Upper lobe of left lung (tissue), 4 donors: ENCODE measurements around the gene TCF7L1.

ENCODE experiments used
- CTCF ChIP-seq, 6 experiments: fragments of 450-650 bp in 4 of 6; fragments of 200-600 bp in 2 of 6; sonication (generic) in 2 of 6; IDR thresholded peaks; one replicate each; pipeline ENCODE4 v1.5.1; 2016 to 2019; ENCODE audit warnings: antibody characterized with exemption in 6 of 6
- EP300 ChIP-seq, 4 donors: sonication (generic); formaldehyde crosslinking; IDR thresholded peaks; one replicate each; pipeline ENCODE4 v1.5.1; 2017; ENCODE audit warnings: antibody characterized with exemption in 4 of 4, control low read depth in 2 of 4
- POLR2A ChIP-seq, 4 donors: fragments of 450-650 bp; IDR thresholded peaks; one replicate each; pipeline ENCODE4 v1.5.1; 2016 to 2017; ENCODE audit warnings: antibody characterized with exemption in 4 of 4, mild to moderate bottlenecking in 2 of 4
- POLR2AphosphoS5 ChIP-seq, 2 donors: sonication (generic); formaldehyde crosslinking; IDR thresholded peaks; one replicate each; pipeline ENCODE4 v1.5.1; 2017; ENCODE audit warnings: antibody characterized with exemption in 2 of 2

GRCh38 chr2:85323351-85323987, 190.3 kb downstream of the TCF7L1 start:
- TF ChIP-seq CTCF (IDR thresholded peaks at IDR 0.05) (no peak), POLR2A (IDR thresholded peaks at IDR 0.05) (no peak), POLR2AphosphoS5 (IDR thresholded peaks at IDR 0.05) (no peak), EP300 (IDR thresholded peaks at IDR 0.05) (no peak)
